Esophagus muscularis mucosa (tissue), 4 donors: ENCODE measurements around the gene FZD10. TPM values are rescaled to one million over a fixed set of nuclear protein-coding genes. Genes with fewer than 3 reads are reported as not detected.
A peak's percentile ranks its signal among the peaks of the same experiment; 100 is the strongest.

Experiments used
- DNase-seq: peaks from one replicate; pipeline ENCODE4 v3.0.0-alpha.2; 2017; ENCODE audit errors: extremely low spot score
- H3K27ac ChIP-seq, 4 donors: fragments of 200-600 bp; sonication (generic); replicated peaks in 1 of 4; 1 replicate in 3 of 4; 2 replicates in 1 of 4; pipeline ENCODE4 v1.5.1; 2016 to 2019; ENCODE audit warnings: mild to moderate bottlenecking in 1 of 4
- H3K27me3 ChIP-seq, 4 donors: fragments of 200-600 bp; sonication (generic); one replicate each; pipeline versions ENCODE4 v1.5.1 to v1.6.0; 2016 to 2019
- H3K36me3 ChIP-seq, 4 donors: fragments of 200-600 bp; sonication (generic); one replicate each; pipeline ENCODE4 v1.5.1; 2016 to 2019
- H3K4me1 ChIP-seq, 4 donors: fragments of 200-600 bp; sonication (generic); one replicate each; pipeline ENCODE4 v1.5.1; 2016 to 2019
- H3K4me3 ChIP-seq, 4 donors: fragments of 200-600 bp; sonication (generic); 1 replicate in 2 of 4; 2 replicates in 2 of 4; pipeline ENCODE4 v1.5.1; 2016 to 2019; ENCODE audit warnings: mild to moderate bottlenecking in 4 of 4, moderate library complexity in 1 of 4
- H3K9me3 ChIP-seq, 4 donors: fragments of 200-600 bp; sonication (generic); 1 replicate in 3 of 4; 2 replicates in 1 of 4; pipeline ENCODE4 v1.5.1; 2016 to 2019
- CTCF ChIP-seq, 3 experiments: fragments of 200-600 bp in 2 of 3; fragments of 450-650 bp in 1 of 3; sonication (generic) in 2 of 3; IDR thresholded peaks; one replicate each; pipeline ENCODE4 v1.5.1; 2017 to 2019; ENCODE audit warnings: antibody characterized with exemption in 3 of 3, mild to moderate bottlenecking in 2 of 3, moderate library complexity in 1 of 3
- EP300 ChIP-seq: sonication (generic); formaldehyde crosslinking; IDR thresholded peaks from one replicate; pipeline ENCODE4 v1.6.1; 2017; ENCODE audit warnings: antibody characterized with exemption
- POLR2A ChIP-seq: fragments of 450-650 bp; IDR thresholded peaks from one replicate; pipeline ENCODE4 v1.6.1; 2017; ENCODE audit warnings: antibody characterized with exemption, moderate library complexity, mild to moderate bottlenecking, low read depth
- POLR2AphosphoS5 ChIP-seq, 2 donors: sonication (generic); formaldehyde crosslinking; IDR thresholded peaks; one replicate each; pipeline ENCODE4 v1.6.1; 2017; ENCODE audit warnings: antibody characterized with exemption in 2 of 2
- WGBS: methylation state at CpG from one replicate; pipeline ENCODE4 v1.1.5; 2018; 5-methylcytosine and 5-hydroxymethylcytosine counted together
- intact Hi-C: fragments of 100-400 bp; cut with DNase I; formaldehyde crosslinking; loops from one replicate; pipeline ENCODE4 v1.15.1; 2023
- total RNA-seq, 4 donors: library from RNA; depleted of rRNA; stranded (reverse); fragments of >200 nt; gene quantifications; one replicate each; pipeline versions ENCODE4 v1.1.0 to v1.2.1, GENCODE V29; 2016

Gene FZD10
- total RNA-seq, 4 donors from 2014 or later: 0.42 to 1.5 (median 1.0) TPM

GRCh38 chr12:130124605-130125244 is 37.5 kb upstream of the FZD10 start:
- no peak for DNase-seq
- H3K4me1 ChIP-seq: peaks cover 0 to 24% (median 2%) of the 10 kb centered on the region in 4 donors
- H3K36me3 ChIP-seq: no peaks in the 10 kb centered on the region
- H3K27me3 ChIP-seq: peaks cover 0 to 13% (median 0%) of the 10 kb centered on the region in 4 donors
- H3K4me3 ChIP-seq: no peak overlapping the region
- H3K9me3 ChIP-seq: peaks cover 0 to 12% (median 2%) of the 10 kb centered on the region in 4 donors
- 90% methylated on average over 13 of the region's 15 CpGs for WGBS
- intact Hi-C loops: no loop called here
- TF ChIP-seq POLR2A (no peak), POLR2AphosphoS5 (IDR thresholded peaks at IDR 0.05) (no peak), CTCF (IDR thresholded peaks at IDR 0.05) (no peak), EP300 (no peak)
- no peak overlapping the region for H3K27ac ChIP-seq

- Histone ChIP-seq H3K36me3 (no peaks in the 10 kb centered on the region), H3K9me3 (peaks cover 0 to 12% (median 2%) of the 10 kb centered on the region in 4 donors), H3K4me1 (peaks cover 0 to 18% (median 2%) of the 10 kb centered on the region in 4 donors), H3K27ac (no peak overlapping the region), H3K27me3 (peaks cover 0 to 4% (median 0%) of the 10 kb centered on the region in 4 donors), H3K4me3 (no peak overlapping the region)
- intact Hi-C loops: no loop called here
- WGBS: 75% methylated on average over 10 of the region's 13 CpGs
- DNase-seq: no peak
- TF ChIP-seq POLR2A (no peak), EP300 (no peak), POLR2AphosphoS5 (IDR thresholded peaks at IDR 0.05) (no peak), CTCF (IDR thresholded peaks at IDR 0.05) (no peak)
Observed at GRCh38 chr12:130126023-130126432, 36.2 kb upstream of the FZD10 start.

- TF ChIP-seq POLR2AphosphoS5 (IDR thresholded peaks at IDR 0.05): no peak
- no peak for TF ChIP-seq EP300
- no peak for TF ChIP-seq POLR2A
- TF ChIP-seq CTCF (IDR thresholded peaks at IDR 0.05): no peak
- Histone ChIP-seq H3K27ac (peak overlapping the region in 1 of 4 donors; percentile 26), H3K4me3 (no peak overlapping the region), H3K27me3 (peaks cover 0 to 10% (median 0%) of the 10 kb centered on the region in 4 donors), H3K4me1 (peaks cover 0 to 15% (median 2%) of the 10 kb centered on the region in 4 donors), H3K36me3 (no peaks in the 10 kb centered on the region), H3K9me3 (peaks cover 0 to 12% (median 2%) of the 10 kb centered on the region in 4 donors)
- intact Hi-C loops: no loop called here
- 64% methylated on average over 3 of the region's 3 CpGs for WGBS
- no peak for DNase-seq
Observed at GRCh38 chr12:130127532-130127911, 34.7 kb upstream of the FZD10 start.

- H3K36me3 ChIP-seq: no peaks in the 10 kb centered on the region
- H3K4me3 ChIP-seq: no peak overlapping the region
- no peak for DNase-seq
- peaks cover 0 to 15% (median 0%) of the 10 kb centered on the region in 4 donors for H3K27me3 ChIP-seq
- TF ChIP-seq CTCF (IDR thresholded peaks at IDR 0.05) (no peak), EP300 (no peak), POLR2A (no peak), POLR2AphosphoS5 (IDR thresholded peaks at IDR 0.05) (no peak)
- 66% methylated on average over 20 of the region's 21 CpGs for WGBS
- H3K27ac ChIP-seq: peak overlapping the region in 3 of 4 donors; percentile 40 to 63 (median 56)
- intact Hi-C loops: no loop called here
- peaks cover 0 to 15% (median 2%) of the 10 kb centered on the region in 4 donors for H3K4me1 ChIP-seq
- H3K9me3 ChIP-seq: peaks cover 0 to 12% (median 2%) of the 10 kb centered on the region in 4 donors
Observed at GRCh38 chr12:130127912-130128789, 34.1 kb upstream of the FZD10 start.
